ENCODE measurements around the gene PLA2G12A. TPM values are rescaled to one million over a fixed set of nuclear protein-coding genes. Genes with fewer than 3 reads are reported as not detected.

PLA2G12A gene
- total and polyA plus RNA-seq, 2 donors (not counting 3 experiments of a cell fraction or from before 2014, with no cell fraction given) = 21.6 to 27.1 TPM

GRCh38 chr4:109701566-109702410 is 28.1 kb downstream of the PLA2G12A start:
- peak; percentile 39 for DNase-seq (ENCODE audit: low read depth, low spot score)
- H3K9me1 ChIP-seq (replicated peaks; ENCODE audit: control insufficient read depth, extremely low read depth, insufficient read depth, low read length) = no peaks in the 10 kb centered on the region
- H3K4me2 ChIP-seq (ENCODE audit: insufficient read depth, low read length) = peak overlapping the region; percentile 76
- peak overlapping the region; percentile 81 to 93 (median 83) for H3K4me3 ChIP-seq (replicated peaks in 1 of 3; ENCODE audit: insufficient read depth in 1 of 3, low read depth in 1 of 3, low read length in 3 of 3)
- no peak for FAIRE-seq
- peak overlapping the region; percentile 72 for H2AFZ ChIP-seq (ENCODE audit: low read depth, low read length)
- TF ChIP-seq, protein P1, sequence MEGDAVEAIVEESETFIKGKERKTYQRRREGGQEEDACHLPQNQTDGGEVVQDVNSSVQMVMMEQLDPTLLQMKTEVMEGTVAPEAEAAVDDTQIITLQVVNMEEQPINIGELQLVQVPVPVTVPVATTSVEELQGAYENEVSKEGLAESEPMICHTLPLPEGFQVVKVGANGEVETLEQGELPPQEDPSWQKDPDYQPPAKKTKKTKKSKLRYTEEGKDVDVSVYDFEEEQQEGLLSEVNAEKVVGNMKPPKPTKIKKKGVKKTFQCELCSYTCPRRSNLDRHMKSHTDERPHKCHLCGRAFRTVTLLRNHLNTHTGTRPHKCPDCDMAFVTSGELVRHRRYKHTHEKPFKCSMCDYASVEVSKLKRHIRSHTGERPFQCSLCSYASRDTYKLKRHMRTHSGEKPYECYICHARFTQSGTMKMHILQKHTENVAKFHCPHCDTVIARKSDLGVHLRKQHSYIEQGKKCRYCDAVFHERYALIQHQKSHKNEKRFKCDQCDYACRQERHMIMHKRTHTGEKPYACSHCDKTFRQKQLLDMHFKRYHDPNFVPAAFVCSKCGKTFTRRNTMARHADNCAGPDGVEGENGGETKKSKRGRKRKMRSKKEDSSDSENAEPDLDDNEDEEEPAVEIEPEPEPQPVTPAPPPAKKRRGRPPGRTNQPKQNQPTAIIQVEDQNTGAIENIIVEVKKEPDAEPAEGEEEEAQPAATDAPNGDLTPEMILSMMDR (IDR thresholded peaks at IDR 0.05; ENCODE audit: extremely low read depth in 1 of 2, insufficient read depth in 1 of 2, low read depth in 1 of 2, low read length in 2 of 2) = no peak
- TF ChIP-seq JUN (IDR thresholded peaks at IDR 0.05; ENCODE audit: borderline replicate concordance, insufficient read depth, insufficient read length, low read depth) (no peak), FOS (IDR thresholded peaks at IDR 0.05; ENCODE audit: borderline replicate concordance, insufficient read depth, low read length) (no peak), POLR2AphosphoS5 (IDR thresholded peaks at IDR 0.05; ENCODE audit: insufficient read depth, low read depth, low read length) (no peak), MYC (IDR thresholded peaks at IDR 0.05; ENCODE audit: low read depth, low read length) (no peak)
- intact Hi-C loops (cut with micrococcal nuclease) (loop anchor here (1.0 to 2.0 kb wide), 4 partner anchors 125 to 279 kb away; partner anchors contain the start of genes MCUB and SEC24B), dilution Hi-C loops (cut with MboI; ENCODE audit: extremely low pct_ligation_motif_present, low sequenced_read_pairs) (no loop called here)
- H3K9me3 ChIP-seq (replicated peaks; ENCODE audit: control insufficient read depth, insufficient read depth, low read length) = no peaks in the 10 kb centered on the region
- peaks cover 0 to 2% of the 10 kb centered on the region in 2 experiments for H3K36me3 ChIP-seq (ENCODE audit: control insufficient read depth in 2 of 2, extremely low read depth in 1 of 2, insufficient read depth in 2 of 2, low read length in 2 of 2)
- peaks cover 13% of the 10 kb centered on the region for H3K79me2 ChIP-seq (ENCODE audit: control insufficient read depth, insufficient read depth, low read length)
- H3K9ac ChIP-seq (replicated peaks; ENCODE audit: extremely low read depth, insufficient read depth, low read length) = peak overlapping the region; percentile 95
- no TSS peak for BruUV-seq (replicated peaks)
- no peaks in the 10 kb centered on the region for H3K27me3 ChIP-seq (ENCODE audit: control insufficient read depth in 2 of 2, insufficient read depth in 2 of 2, low read length in 2 of 2)
- peaks cover 14% of the 10 kb centered on the region for H3K4me1 ChIP-seq (ENCODE audit: control insufficient read depth, extremely low read depth, insufficient read depth, low read length)
- ChIA-PET POLR2A (interaction anchor here (0.9 kb wide), 1 partner anchor 113 kb away, joined by 3 read pairs; the partner anchor contains the start of gene GAR1), CTCF (interaction anchor here (1.3 to 4.5 kb wide), 9 partner anchors 19 to 279 kb away, joined by 3 to 16 read pairs (median 5); partner anchors contain the start of genes CFI and SEC24B)
- H4K20me1 ChIP-seq (replicated peaks; ENCODE audit: control insufficient read depth, extremely low read depth, insufficient read depth, low read length) = no peaks in the 10 kb centered on the region
- peak overlapping the region; percentile 72 for H3K27ac ChIP-seq (ENCODE audit: insufficient read depth, low read depth, low read length)

All from endothelial cell of umbilical vein (primary cell).